Upper lobe of left lung (tissue), 6 donors: Measurements from ENCODE around the gene EHD4. TPM values are rescaled to one million over a fixed set of nuclear protein-coding genes. Genes with fewer than 3 reads are reported as not detected.

Source experiments
- ATAC-seq, 2 donors: fragments of 200-7000 bp; cut with Tn5 transposase; one replicate each; pipeline ENCODE4 v1.9.1; 2022; ENCODE audit warnings: mild to moderate bottlenecking in 2 of 2, moderate library complexity in 2 of 2; ENCODE audit not compliant: low FRiP score in 2 of 2
- DNase-seq, 2 donors: peaks; one replicate each; pipeline ENCODE4 v3.0.0-alpha.2; 2019 to 2020
- H3K27ac ChIP-seq, 4 donors: fragments of 200-600 bp; sonication (generic); one replicate each; pipeline ENCODE4 v1.5.1; 2016 to 2019
- H3K27me3 ChIP-seq, 4 donors: fragments of 200-600 bp; sonication (generic); one replicate each; pipeline ENCODE4 v1.5.1; 2017 to 2019
- H3K36me3 ChIP-seq, 4 donors: fragments of 200-600 bp; sonication (generic); one replicate each; pipeline ENCODE4 v1.5.1; 2016 to 2019
- H3K4me1 ChIP-seq, 4 donors: fragments of 200-600 bp; sonication (generic); one replicate each; pipeline ENCODE4 v1.5.1; 2018 to 2019
- H3K4me3 ChIP-seq, 4 donors: fragments of 200-600 bp; sonication (generic); one replicate each; pipeline ENCODE4 v1.5.1; 2017 to 2019; ENCODE audit warnings: mild to moderate bottlenecking in 2 of 4, moderate library complexity in 1 of 4
- H3K9me3 ChIP-seq, 4 donors: fragments of 200-600 bp; sonication (generic); one replicate each; pipeline ENCODE4 v1.5.1; 2018 to 2019
- EP300 ChIP-seq, 4 donors: sonication (generic); formaldehyde crosslinking; IDR thresholded peaks; one replicate each; pipeline ENCODE4 v1.5.1; 2017; ENCODE audit warnings: antibody characterized with exemption in 4 of 4, control low read depth in 2 of 4
- POLR2A ChIP-seq, 4 donors: fragments of 450-650 bp; IDR thresholded peaks; one replicate each; pipeline ENCODE4 v1.5.1; 2016 to 2017; ENCODE audit warnings: antibody characterized with exemption in 4 of 4, mild to moderate bottlenecking in 2 of 4
- POLR2AphosphoS5 ChIP-seq, 2 donors: sonication (generic); formaldehyde crosslinking; IDR thresholded peaks; one replicate each; pipeline ENCODE4 v1.5.1; 2017; ENCODE audit warnings: antibody characterized with exemption in 2 of 2
- WGBS, 2 donors: methylation state at CpG; one replicate each; pipeline ENCODE4 v1.1.5; 2017 to 2018; 5-methylcytosine and 5-hydroxymethylcytosine counted together
- total RNA-seq, 6 donors: library from RNA; depleted of rRNA in 4 of 6; stranded (reverse); fragments of >200 nt in 4 of 6; gene quantifications; one replicate each; pipeline versions ENCODE4 v1.1.0 to v1.2.1, GENCODE V29; 2016 to 2021
- TF ChIP-seq, protein P1 (sequence below), 6 experiments: fragments of 450-650 bp in 4 of 6; fragments of 200-600 bp in 2 of 6; sonication (generic) in 2 of 6; IDR thresholded peaks; one replicate each; pipeline ENCODE4 v1.5.1; 2016 to 2019; ENCODE audit warnings: antibody characterized with exemption in 6 of 6
- donor health status: DM: no; HTN: no; CAD: no; lungs with moderate emphysema.
- donor health status: DM: no; HTN: yes; CAD: no; lungs with severe emphysema.

EHD4 gene
- total RNA-seq, 6 donors from 2014 or later, result 23.0 to 46.4 (median 31.5) TPM

DNA sequence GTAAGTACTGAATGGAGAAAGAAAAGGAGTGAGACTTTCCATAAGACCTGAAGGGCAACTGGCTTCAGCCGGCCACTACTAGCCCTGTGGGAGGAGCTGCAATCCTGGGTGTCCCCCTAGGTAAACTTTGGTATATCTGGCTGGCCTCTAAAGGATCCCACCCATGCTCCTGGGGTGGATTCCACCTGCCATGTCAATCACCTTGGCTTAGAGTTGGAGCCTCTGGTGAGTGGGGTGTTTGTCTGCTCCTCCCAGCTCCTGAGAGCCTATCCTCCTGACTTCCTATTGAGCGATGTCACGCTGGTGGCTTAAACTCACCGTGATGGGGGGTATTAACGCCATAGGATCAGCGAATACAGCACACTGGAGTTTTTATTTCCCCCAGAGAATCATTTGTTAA is 81.1 kb downstream of the EHD4 start:
- ATAC-seq, result no peak
- WGBS, 2 donors, result 82 to 100% methylated on average over 3 to 6 of the region's 6 CpGs
- no peak for DNase-seq
- Histone ChIP-seq H3K27me3 (no peaks in the 10 kb centered on the region), H3K36me3 (no peaks in the 10 kb centered on the region), H3K27ac (no peak overlapping the region), H3K9me3 (no peaks in the 10 kb centered on the region), H3K4me1 (peaks cover 19 to 28% (median 24%) of the 10 kb centered on the region in 4 donors), H3K4me3 (no peak overlapping the region)
- TF ChIP-seq POLR2A (IDR thresholded peaks at IDR 0.05) (no peak), EP300 (IDR thresholded peaks at IDR 0.05) (no peak), POLR2AphosphoS5 (IDR thresholded peaks at IDR 0.05) (no peak)
- TF ChIP-seq, protein P1, sequence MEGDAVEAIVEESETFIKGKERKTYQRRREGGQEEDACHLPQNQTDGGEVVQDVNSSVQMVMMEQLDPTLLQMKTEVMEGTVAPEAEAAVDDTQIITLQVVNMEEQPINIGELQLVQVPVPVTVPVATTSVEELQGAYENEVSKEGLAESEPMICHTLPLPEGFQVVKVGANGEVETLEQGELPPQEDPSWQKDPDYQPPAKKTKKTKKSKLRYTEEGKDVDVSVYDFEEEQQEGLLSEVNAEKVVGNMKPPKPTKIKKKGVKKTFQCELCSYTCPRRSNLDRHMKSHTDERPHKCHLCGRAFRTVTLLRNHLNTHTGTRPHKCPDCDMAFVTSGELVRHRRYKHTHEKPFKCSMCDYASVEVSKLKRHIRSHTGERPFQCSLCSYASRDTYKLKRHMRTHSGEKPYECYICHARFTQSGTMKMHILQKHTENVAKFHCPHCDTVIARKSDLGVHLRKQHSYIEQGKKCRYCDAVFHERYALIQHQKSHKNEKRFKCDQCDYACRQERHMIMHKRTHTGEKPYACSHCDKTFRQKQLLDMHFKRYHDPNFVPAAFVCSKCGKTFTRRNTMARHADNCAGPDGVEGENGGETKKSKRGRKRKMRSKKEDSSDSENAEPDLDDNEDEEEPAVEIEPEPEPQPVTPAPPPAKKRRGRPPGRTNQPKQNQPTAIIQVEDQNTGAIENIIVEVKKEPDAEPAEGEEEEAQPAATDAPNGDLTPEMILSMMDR (IDR thresholded peaks at IDR 0.05), result no peak

DNA sequence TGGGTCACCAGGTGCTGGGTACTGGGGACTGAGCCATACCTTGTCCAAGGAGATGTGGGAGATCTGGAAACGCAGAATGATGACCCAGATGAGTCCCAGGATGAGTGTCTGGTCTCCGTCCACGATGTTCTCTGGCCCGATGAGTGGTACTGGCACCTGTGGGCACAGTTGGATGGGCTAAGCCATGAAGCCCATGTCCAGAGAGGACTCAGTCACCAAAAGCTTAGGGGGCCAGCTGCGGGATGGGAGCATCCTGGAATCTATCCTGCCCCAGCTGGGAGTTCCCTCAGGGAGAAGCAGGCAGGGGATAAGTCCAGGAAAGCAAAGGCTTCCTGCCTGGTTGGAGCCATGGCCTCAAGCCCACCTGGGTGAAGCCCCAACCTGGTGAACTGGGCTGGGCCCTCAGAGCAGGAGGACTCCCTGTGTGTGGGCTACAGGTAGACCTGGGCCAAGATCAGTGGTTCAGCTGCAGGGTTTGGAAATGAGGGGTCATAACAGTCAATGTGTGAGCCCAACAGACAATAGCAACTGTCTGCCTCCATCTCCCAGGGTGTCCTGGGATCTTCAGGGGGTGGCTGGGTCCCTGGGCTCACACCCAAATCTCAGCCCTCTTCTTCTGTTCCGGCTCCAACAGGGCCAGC is 82.2 kb downstream of the EHD4 start:
- H3K27ac ChIP-seq, result no peak overlapping the region
- ATAC-seq (no peak), DNase-seq (no peak)
- WGBS, 2 donors, result 91 to 94% methylated on average over 4 to 6 of the region's 6 CpGs
- no peak overlapping the region for H3K4me3 ChIP-seq
- H3K36me3 ChIP-seq, result no peaks in the 10 kb centered on the region
- H3K4me1 ChIP-seq, result peaks cover 17 to 26% (median 21%) of the 10 kb centered on the region in 4 donors
- TF ChIP-seq POLR2AphosphoS5 (IDR thresholded peaks at IDR 0.05), result no peak
- TF ChIP-seq EP300 (IDR thresholded peaks at IDR 0.05), result no peak
- TF ChIP-seq POLR2A (IDR thresholded peaks at IDR 0.05), result no peak
- TF ChIP-seq, protein P1 (IDR thresholded peaks at IDR 0.05), result no peak
- no peaks in the 10 kb centered on the region for H3K9me3 ChIP-seq
- H3K27me3 ChIP-seq, result no peaks in the 10 kb centered on the region

DNA sequence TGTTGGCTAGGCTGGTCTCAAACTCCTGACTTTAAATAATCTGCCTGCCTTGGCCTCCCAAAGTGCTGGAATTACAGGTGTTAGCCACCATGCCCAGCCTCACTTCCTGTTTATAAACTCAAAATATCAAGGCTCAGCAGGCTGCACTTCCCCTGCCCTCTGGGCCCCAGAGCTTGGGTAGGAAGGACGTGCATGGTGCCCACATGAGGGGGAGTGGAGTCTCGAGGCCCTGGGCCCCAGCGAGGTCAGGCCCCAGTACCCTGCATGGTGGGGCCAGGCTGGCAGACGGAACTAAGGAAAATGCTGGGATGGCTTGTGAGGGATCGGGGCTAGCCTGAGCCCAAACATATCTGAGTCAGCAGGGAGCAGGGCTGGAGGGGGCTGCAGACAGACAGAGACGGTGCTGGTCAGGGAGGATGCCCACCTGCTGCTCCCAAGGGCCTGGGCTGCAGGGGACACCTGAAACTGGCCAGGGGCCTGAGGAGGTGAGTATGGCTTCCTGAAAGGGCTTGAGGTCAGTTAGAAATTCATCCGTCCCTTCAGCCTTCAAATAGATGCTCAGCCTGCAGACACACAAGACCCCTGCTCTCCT is 83.6 kb downstream of the EHD4 start:
- DNase-seq (peak in 1 of 2 donors; percentile 46), ATAC-seq (no peak)
- Histone ChIP-seq H3K9me3 (no peaks in the 10 kb centered on the region), H3K27ac (no peak overlapping the region), H3K4me3 (no peak overlapping the region), H3K36me3 (no peaks in the 10 kb centered on the region), H3K4me1 (peaks cover 2 to 11% (median 7%) of the 10 kb centered on the region in 4 donors), H3K27me3 (no peaks in the 10 kb centered on the region)
- TF ChIP-seq EP300 (IDR thresholded peaks at IDR 0.05), result no peak
- no peak for TF ChIP-seq POLR2AphosphoS5 (IDR thresholded peaks at IDR 0.05)
- TF ChIP-seq POLR2A (IDR thresholded peaks at IDR 0.05), result no peak
- TF ChIP-seq, protein P1 (IDR thresholded peaks at IDR 0.05), result no peak
- 72 to 82% methylated on average over 1 to 7 of the region's 7 CpGs for WGBS, 2 donors

DNA sequence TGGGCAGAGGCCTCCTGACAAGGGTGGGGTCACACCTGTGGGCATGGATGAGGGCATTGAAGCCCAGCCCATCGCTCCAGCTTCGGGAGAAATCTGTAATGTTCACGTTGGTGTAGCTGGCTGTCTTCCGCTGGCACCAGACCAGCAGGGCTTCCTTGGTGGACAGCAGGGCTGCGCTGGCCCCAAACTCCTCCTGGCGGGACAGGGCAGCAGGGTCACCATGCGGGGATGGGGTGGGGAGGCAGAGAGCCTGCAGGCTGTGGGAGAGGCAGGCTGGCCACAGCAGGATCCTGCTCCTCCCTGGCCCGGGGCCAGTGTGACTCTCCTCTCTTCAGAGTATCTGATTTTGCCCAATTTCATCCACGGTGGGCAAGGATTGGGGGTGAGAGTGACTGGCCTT is 84.5 kb downstream of the EHD4 start:
- 97% methylated on average over 9 of the region's 9 CpGs; no CpG with 5 or more reads in 1 of the 2 donors for WGBS, 2 donors
- DNase-seq (peak in 1 of 2 donors; percentile 50), ATAC-seq (no peak)
- Histone ChIP-seq H3K4me1 (peaks cover 0 to 11% (median 2%) of the 10 kb centered on the region in 4 donors), H3K27ac (no peak overlapping the region), H3K9me3 (no peaks in the 10 kb centered on the region), H3K27me3 (no peaks in the 10 kb centered on the region), H3K36me3 (no peaks in the 10 kb centered on the region), H3K4me3 (no peak overlapping the region)
- TF ChIP-seq POLR2AphosphoS5 (IDR thresholded peaks at IDR 0.05), result no peak
- no peak for TF ChIP-seq POLR2A (IDR thresholded peaks at IDR 0.05)
- no peak for TF ChIP-seq EP300 (IDR thresholded peaks at IDR 0.05)
- TF ChIP-seq, protein P1 (IDR thresholded peaks at IDR 0.05), result no peak
